Measurements from ENCODE around the gene TMEM143. TPM values are rescaled to one million over a fixed set of nuclear protein-coding genes. Genes with fewer than 3 reads are reported as not detected.
"Not testable (repeated sequence)": the region's sequence is repeated elsewhere in the genome, so short reads cannot be mapped to it uniquely, and the experiment has no call there.

The TMEM143 gene
- total RNA-seq, 2 experiments from 2014 or later: 24.8 to 26.1 TPM

DNA sequence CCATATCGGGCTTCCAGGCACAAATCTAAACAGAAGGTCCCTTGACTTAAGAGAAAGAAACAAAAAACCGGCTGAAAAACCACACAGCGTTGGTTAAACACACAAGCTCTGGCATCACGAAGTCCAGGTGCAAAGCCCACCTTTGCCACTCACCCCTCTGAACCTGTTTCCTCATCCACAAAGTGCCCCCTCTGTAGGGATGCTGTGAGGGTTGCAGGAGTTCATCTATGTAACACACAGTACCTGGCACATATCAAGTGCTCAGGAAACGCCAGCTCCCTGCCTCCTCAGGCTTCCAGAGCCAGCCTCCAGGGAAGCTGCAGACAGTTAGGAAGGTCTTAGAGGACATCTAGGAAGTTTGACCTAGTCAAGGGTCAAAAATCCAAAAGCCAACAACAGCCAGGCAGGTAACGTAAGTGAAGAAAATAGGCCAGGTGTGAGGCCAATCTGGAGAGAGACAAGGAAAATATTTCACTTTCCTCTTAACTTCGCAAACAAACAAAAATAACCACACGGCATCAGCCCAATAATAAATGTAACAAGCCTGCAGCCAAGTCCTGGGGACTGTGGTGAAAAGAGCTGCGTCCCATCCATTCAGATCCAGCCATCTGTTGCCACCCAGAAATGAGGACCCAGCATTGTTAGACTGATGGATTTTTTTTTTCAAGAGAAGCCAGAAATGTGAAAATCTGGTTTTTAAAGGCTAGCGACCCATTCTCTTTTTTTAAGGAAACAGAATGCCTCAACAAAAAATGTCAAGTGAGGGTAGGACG, 17.6 kb upstream of the TMEM143 start:
- H3K27me3 Mint-ChIP-seq: no peaks in the 10 kb centered on the region
- ATAC-seq (ENCODE audit: low read depth) (no peak), DNase-seq (no peak)
- POLR2A ChIA-PET: interaction anchor here (0.7 to 0.8 kb wide), 2 partner anchors 14 to 19 kb away, joined by 3 read pairs; no protein-coding TSS in a partner anchor
- peaks cover 18% of the 10 kb centered on the region for H3K36me3 Mint-ChIP-seq
- no peak overlapping the region for H3K27ac Mint-ChIP-seq
- no peak overlapping the region for H3K4me3 Mint-ChIP-seq
- H3K4me1 Mint-ChIP-seq: peaks cover 6% of the 10 kb centered on the region
- H3K9me3 Mint-ChIP-seq: no peaks in the 10 kb centered on the region

DNA sequence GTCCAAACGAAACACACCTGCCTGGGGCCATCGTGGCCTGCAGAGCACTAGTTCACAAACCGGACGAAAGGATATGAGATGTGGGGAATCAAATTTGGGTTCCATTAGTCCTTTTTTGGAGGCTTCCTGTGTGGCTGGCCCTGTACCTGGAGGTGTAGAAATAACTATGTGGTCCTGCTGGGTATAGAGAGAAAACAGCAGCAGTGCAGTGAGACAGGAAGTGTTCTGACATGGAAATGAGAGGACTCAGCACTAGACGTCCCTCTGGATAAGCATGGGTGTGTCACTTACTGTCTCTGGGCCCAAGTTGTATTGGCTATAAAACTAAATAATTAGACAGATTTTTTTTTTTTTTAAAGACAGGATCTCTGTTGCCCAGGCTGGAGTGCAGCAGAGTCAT, 15.3 kb upstream of the TMEM143 start:
- Mint-ChIP-seq H3K36me3 (peaks cover 8% of the 10 kb centered on the region), H3K4me1 (peaks cover 6% of the 10 kb centered on the region), H3K27me3 (no peaks in the 10 kb centered on the region), H3K9me3 (no peaks in the 10 kb centered on the region), H3K4me3 (no peak overlapping the region), H3K27ac (no peak overlapping the region)
- DNase-seq (no peak), ATAC-seq (ENCODE audit: low read depth) (peak; percentile 58)
- POLR2A ChIA-PET: no interaction called here

DNA sequence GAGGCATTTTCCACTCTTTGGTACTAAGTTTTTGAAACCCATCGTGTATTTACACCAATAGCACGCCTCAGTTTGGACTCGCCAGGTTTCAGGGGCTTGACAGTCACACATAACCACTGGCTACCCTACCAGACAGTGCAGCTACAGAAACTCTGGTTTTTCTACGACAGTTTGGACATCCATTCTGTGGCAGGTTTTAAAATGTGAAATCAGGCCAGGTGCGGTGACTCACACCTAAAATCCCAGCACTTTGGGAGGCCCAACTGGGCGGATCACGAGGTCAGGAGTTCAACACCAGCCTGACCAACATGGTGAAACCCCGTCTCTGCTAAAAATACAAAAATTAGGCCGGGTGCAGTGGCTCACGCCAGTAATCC, 14.4 kb upstream of the TMEM143 start:
- ATAC-seq (ENCODE audit: low read depth) (no peak), DNase-seq (no peak)
- Mint-ChIP-seq H3K9me3 (no peaks in the 10 kb centered on the region), H3K27me3 (no peaks in the 10 kb centered on the region), H3K4me3 (no peak overlapping the region), H3K27ac (no peak overlapping the region), H3K4me1 (peaks cover 6% of the 10 kb centered on the region), H3K36me3 (peaks cover 6% of the 10 kb centered on the region)
- POLR2A ChIA-PET: interaction anchor here (0.7 kb wide), 1 partner anchor 40 kb away, joined by 5 read pairs; no protein-coding TSS in a partner anchor

DNA sequence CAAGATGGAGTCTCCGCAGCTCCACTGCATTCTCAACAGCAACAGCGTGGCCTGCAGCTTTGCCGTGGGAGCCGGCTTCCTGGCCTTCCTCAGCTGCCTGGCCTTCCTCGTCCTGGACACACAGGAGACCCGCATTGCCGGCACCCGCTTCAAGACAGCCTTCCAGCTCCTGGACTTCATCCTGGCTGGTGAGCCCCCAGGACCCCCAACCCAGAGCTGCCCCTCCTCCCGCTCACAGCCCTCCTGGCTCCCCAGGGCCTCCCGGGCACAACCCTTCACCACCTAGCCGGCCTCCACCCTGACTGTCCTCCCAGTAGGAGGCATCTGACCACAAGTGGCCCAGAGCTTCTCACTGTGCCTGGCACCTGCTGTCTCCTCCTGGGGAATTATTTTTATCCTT, 9.8 kb upstream of the TMEM143 start:
- no peak overlapping the region for H3K4me3 Mint-ChIP-seq
- POLR2A ChIA-PET: no interaction called here
- no peak overlapping the region for H3K27ac Mint-ChIP-seq
- H3K36me3 Mint-ChIP-seq: no peaks in the 10 kb centered on the region
- DNase-seq (no peak), ATAC-seq (ENCODE audit: low read depth) (no peak)
- H3K27me3 Mint-ChIP-seq: no peaks in the 10 kb centered on the region
- no peaks in the 10 kb centered on the region for H3K9me3 Mint-ChIP-seq
- H3K4me1 Mint-ChIP-seq: no peaks in the 10 kb centered on the region

DNA sequence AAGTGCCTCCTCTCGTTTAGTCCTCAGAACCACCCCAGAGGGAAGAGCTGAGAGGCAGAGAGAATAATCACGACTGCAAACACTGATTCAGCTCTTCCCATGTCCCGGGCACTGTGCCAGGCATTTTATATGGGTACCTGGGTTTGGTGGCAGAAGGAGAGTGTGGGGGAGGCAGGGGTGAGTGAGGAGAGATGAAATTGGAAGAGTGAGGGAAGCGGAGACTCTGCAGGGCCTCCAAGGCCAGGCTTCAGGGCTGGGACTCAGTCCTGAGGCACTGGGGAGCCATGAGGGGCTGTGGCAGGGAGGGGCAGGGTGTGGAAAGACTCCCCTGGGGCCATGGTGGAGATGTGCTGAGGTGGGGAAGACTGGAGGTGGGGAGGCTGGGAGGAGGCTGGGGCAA, 9.2 kb upstream of the TMEM143 start:
- no peaks in the 10 kb centered on the region for H3K27me3 Mint-ChIP-seq
- H3K9me3 Mint-ChIP-seq: no peaks in the 10 kb centered on the region
- DNase-seq: no peak
- no peak for ATAC-seq (ENCODE audit: low read depth)
- H3K4me1 Mint-ChIP-seq: no peaks in the 10 kb centered on the region
- H3K4me3 Mint-ChIP-seq: no peak overlapping the region
- POLR2A ChIA-PET: no interaction called here
- H3K27ac Mint-ChIP-seq: no peak overlapping the region
- H3K36me3 Mint-ChIP-seq: no peaks in the 10 kb centered on the region

DNA sequence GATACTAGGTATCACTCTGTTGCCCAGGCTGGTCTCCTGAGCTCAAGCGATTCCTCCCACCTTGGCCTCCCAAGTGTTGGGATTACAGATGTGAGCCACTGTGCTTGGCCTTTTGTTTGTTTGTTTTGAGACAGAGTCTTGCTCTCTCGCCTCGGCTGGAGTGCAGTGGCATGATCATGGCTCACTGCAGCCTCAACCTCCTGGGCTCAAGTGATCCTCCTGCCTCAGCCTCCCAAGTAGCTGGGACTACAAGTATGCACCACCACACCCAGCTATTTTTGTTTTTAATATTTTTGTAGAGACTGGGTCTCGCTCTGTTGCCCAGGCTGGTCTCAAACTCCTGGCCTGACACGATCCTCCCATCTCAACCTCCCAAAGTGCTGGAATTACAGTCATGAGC, 8.0 kb upstream of the TMEM143 start:
- not testable (repeated sequence) for ATAC-seq (ENCODE audit: low read depth); H3K9me3 Mint-ChIP-seq; H3K36me3 Mint-ChIP-seq; H3K4me3 Mint-ChIP-seq; H3K27me3 Mint-ChIP-seq; DNase-seq; H3K27ac Mint-ChIP-seq; H3K4me1 Mint-ChIP-seq
- POLR2A ChIA-PET: interaction anchor here (0.7 kb wide), 1 partner anchor 1266 kb away, joined by 5 read pairs; no protein-coding TSS in a partner anchor

DNA sequence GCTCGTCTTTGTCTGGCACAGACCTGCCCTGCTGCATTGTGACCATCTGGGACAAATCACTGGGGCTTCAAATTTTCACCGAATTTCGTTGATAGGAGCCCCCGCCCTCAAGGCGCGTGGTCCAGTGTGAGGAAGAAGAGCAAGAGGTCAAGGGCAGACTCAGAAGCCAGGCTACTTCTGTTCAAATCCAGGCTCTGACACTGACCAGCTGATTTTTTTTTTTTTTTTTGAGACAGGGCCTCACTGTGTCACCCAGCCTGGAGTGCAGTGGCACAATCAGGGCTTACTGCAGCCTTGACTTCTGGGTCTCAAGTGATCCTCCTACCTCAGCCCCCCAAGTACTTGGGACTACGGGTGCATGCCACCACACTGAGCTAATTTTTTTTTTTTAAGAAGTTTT, 7.6 kb upstream of the TMEM143 start:
- no peak overlapping the region for H3K4me3 Mint-ChIP-seq
- H3K4me1 Mint-ChIP-seq: no peaks in the 10 kb centered on the region
- DNase-seq (no peak), ATAC-seq (ENCODE audit: low read depth) (no peak)
- H3K27ac Mint-ChIP-seq: no peak overlapping the region
- POLR2A ChIA-PET: interaction anchor here (0.7 kb wide), 1 partner anchor 1266 kb away, joined by 5 read pairs; no protein-coding TSS in a partner anchor
- H3K27me3 Mint-ChIP-seq: no peaks in the 10 kb centered on the region
- H3K9me3 Mint-ChIP-seq: no peaks in the 10 kb centered on the region
- no peaks in the 10 kb centered on the region for H3K36me3 Mint-ChIP-seq

DNA sequence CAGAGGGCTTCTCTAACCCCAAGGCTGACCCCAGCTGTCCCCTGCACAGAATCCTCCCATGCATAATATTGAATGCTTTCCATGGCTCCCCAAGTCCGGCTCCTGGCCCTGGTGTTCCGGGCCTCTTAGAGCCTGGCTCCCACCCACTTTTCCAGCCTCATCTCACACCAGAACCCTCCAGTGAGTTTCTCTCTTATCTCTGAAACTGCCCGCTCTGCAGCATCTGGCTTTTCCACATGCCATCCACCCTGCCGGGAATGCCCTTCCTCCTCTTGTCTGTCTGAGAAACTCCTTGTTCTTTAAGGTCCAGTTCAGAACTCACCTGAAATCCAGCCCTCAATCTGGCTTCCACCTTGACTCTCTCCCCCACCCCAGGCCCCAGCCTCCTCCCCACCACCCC, 7.2 kb upstream of the TMEM143 start:
- Mint-ChIP-seq H3K27me3 (no peaks in the 10 kb centered on the region), H3K4me3 (no peak overlapping the region), H3K36me3 (no peaks in the 10 kb centered on the region), H3K27ac (no peak overlapping the region), H3K4me1 (no peaks in the 10 kb centered on the region), H3K9me3 (no peaks in the 10 kb centered on the region)
- DNase-seq: no peak
- ATAC-seq (ENCODE audit: low read depth): no peak
- POLR2A ChIA-PET: no interaction called here

DNA sequence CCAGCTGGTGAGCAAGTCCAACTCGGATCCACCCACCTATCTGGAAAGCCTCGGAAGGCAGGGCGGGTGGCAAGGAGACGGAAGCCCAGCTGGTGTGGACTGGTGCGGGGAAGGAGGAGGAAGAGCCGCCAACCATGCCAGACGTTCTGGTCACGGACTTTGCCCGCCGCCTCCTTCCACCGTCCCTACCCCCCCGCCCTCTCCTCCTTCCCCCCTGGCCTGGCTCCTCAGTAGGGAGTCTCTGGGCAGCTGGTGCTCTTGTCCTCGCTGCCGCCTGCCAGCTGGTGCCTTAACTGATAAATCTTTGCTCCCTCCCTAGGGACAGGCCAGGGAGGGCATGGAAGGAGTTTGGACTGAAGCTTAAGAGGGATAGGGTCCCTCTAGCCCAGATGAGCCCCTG, 5.2 kb upstream of the TMEM143 start:
- Mint-ChIP-seq H3K27me3 (no peaks in the 10 kb centered on the region), H3K9me3 (no peaks in the 10 kb centered on the region), H3K4me3 (no peak overlapping the region), H3K4me1 (peaks cover 7% of the 10 kb centered on the region), H3K27ac (no peak overlapping the region), H3K36me3 (no peaks in the 10 kb centered on the region)
- DNase-seq: no peak
- ATAC-seq (ENCODE audit: low read depth): no peak
- POLR2A ChIA-PET: no interaction called here

DNA sequence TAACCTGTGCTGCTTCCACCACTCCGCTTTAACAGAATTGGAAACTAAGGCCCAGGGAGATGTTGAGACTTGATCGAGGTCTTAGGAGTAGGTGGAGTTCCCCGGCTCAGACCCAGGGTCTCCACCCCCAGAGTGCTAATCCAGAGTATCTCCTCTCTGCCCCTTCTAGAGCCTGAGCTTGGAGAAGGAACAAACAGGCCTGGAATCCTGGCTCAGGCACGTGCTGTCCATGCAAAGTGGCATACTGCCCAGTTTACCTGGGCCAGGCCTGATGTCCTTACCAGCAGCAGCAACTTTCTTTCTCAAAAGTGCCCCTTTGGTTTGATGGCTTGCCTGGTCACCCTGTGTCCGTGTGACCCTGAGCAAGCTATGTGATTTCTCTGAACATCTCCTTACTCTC, 4.1 kb upstream of the TMEM143 start:
- peaks cover 12% of the 10 kb centered on the region for H3K4me1 Mint-ChIP-seq
- POLR2A ChIA-PET: no interaction called here
- no peaks in the 10 kb centered on the region for H3K9me3 Mint-ChIP-seq
- DNase-seq: no peak
- no peaks in the 10 kb centered on the region for H3K27me3 Mint-ChIP-seq
- no peak for ATAC-seq (ENCODE audit: low read depth)
- H3K27ac Mint-ChIP-seq: no peak overlapping the region
- no peak overlapping the region for H3K4me3 Mint-ChIP-seq
- no peaks in the 10 kb centered on the region for H3K36me3 Mint-ChIP-seq

DNA sequence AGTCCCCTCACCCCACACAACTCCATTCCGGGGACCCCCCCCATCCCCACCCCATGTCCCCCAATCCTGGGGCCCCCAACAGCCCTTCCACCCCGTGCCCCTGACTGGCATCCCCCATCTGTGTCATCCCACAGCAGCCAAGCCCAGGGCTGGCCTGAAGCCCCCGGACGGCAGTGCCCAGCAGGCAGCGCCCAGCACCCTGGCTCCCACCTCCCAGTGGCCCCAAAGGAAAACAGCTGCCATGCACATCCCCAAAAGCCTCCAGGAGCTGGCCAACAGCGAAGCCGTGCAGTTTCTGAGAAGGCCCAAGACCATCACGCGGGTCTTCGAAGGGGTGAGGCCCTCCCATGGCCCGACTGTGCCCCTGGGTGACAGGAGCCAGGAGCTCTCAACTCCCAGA, 1.9 kb upstream of the TMEM143 start:
- peaks cover 17% of the 10 kb centered on the region for H3K4me1 Mint-ChIP-seq
- H3K4me3 Mint-ChIP-seq: no peak overlapping the region
- H3K27me3 Mint-ChIP-seq: no peaks in the 10 kb centered on the region
- POLR2A ChIA-PET: interaction anchor here (3.3 kb wide), 1 partner anchor 43 kb away, joined by 40 read pairs; the partner anchor contains the start of gene EMP3
- no peaks in the 10 kb centered on the region for H3K9me3 Mint-ChIP-seq
- H3K36me3 Mint-ChIP-seq: peaks cover 2% of the 10 kb centered on the region
- no peak for ATAC-seq (ENCODE audit: low read depth)
- DNase-seq: no peak
- H3K27ac Mint-ChIP-seq: no peak overlapping the region

DNA sequence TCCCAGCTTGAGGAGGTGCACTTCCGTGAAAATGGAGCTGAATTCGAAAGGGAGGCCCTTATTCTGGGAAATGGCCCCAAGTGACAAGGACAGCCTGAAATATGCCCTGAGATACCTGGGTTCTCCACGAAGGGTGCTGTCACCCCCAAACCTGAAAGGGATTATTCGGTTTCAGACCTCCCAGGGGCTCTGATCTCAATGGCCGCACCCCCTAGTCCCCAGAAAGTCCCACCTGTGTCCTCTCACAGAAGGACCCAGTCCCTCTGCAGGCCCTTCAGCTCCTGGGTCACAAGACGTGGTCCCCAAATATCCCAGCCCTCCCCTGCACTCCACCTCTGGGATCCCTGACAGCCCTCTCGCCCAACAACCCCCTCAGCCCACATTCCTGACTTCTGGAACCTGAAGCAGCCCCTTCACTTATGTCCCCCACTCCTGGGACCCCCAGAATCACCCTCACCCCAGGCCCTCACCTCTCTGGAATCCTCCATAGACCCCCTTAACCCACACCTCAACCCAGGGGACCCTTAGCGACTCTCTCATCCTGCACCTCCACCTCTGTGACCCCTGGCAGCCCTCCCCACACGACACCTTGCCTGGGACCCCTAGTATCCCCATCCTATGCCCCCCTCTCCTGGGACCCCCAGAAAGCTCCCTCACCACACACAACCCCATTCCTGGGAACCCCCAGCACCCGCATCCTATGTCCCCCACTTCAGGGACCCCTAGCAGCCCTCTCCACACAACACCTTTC, 1.0 kb upstream of the TMEM143 start:
- H3K9me3 Mint-ChIP-seq: no peaks in the 10 kb centered on the region
- POLR2A ChIA-PET: interaction anchor here (0.8 to 3.3 kb wide), 12 partner anchors 26 to 195 kb away, joined by 3 to 40 read pairs (median 4); partner anchors contain the start of genes EMP3, GRIN2D and KDELR1
- H3K36me3 Mint-ChIP-seq: peaks cover 2% of the 10 kb centered on the region
- no peak for ATAC-seq (ENCODE audit: low read depth)
- DNase-seq: no peak
- H3K4me3 Mint-ChIP-seq: peak overlapping the region; percentile 90
- peak overlapping the region; percentile 97 for H3K27ac Mint-ChIP-seq
- H3K27me3 Mint-ChIP-seq: no peaks in the 10 kb centered on the region
- H3K4me1 Mint-ChIP-seq: peaks cover 17% of the 10 kb centered on the region

DNA sequence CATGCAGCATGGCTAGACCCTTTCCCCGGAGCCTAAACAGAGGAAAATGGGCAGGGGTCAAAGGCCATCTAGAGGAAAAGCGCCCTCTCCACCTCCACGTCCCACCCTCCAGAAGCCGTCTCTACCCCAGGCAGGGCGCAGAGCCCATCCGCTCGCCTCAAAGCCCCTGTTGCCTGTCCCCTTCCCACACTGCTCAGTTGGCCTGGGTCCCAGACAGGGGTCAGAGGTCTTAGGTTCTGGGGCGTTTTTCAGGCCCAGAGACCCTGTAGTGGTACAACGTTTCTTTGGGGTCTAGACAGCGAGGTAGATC, 285 bp downstream of the TMEM143 start:
- Mint-ChIP-seq H3K4me1 (peaks cover 17% of the 10 kb centered on the region), H3K27ac (peak overlapping the region; percentile 97), H3K36me3 (peaks cover 4% of the 10 kb centered on the region), H3K9me3 (no peaks in the 10 kb centered on the region), H3K4me3 (peak overlapping the region; percentile 90), H3K27me3 (no peaks in the 10 kb centered on the region)
- ATAC-seq (ENCODE audit: low read depth) (peak; percentile 7), DNase-seq (no peak)
- POLR2A ChIA-PET: interaction anchor here (0.7 to 3.3 kb wide), 13 partner anchors 20 to 194 kb away, joined by 3 to 40 read pairs (median 6); partner anchors contain the start of genes EMP3, GRIN2D, GRWD1 and KDELR1
